Ovary (tissue), 9 donors: ENCODE data around the gene CLIC5. TPM values are rescaled to one million over a fixed set of nuclear protein-coding genes. Genes with fewer than 3 reads are reported as not detected.

Experiments
- DNase-seq, 5 donors: peaks; one replicate each; pipeline ENCODE4 v3.0.0-alpha.2; 2019 to 2020
- H3K27ac ChIP-seq, 2 donors: fragments of 200-600 bp; one replicate each; pipeline versions ENCODE4 v1.5.1 to v1.8.0; 2019 to 2022
- H3K27me3 ChIP-seq: fragments of 200-600 bp; one replicate; pipeline ENCODE4 v1.8.0; 2022
- H3K36me3 ChIP-seq: fragments of 200-600 bp; sonication (generic); one replicate; pipeline ENCODE4 v1.5.1; 2019
- H3K4me1 ChIP-seq: one replicate; pipeline ENCODE4 v1.8.1; 2013; ENCODE audit warnings: mild to moderate bottlenecking, moderate library complexity; ENCODE audit not compliant: insufficient read depth
- H3K4me3 ChIP-seq: fragments of 200-600 bp; sonication (generic); one replicate; pipeline ENCODE4 v1.5.1; 2017
- H3K9me3 ChIP-seq, 2 donors: fragments of 200-600 bp in 1 of 2; sonication (generic) in 1 of 2; one replicate each; pipeline versions ENCODE4 v1.5.1 to v1.8.1; 2013 to 2019; ENCODE audit warnings: mild to moderate bottlenecking in 1 of 2, moderate library complexity in 1 of 2
- EP300 ChIP-seq: sonication (generic); formaldehyde crosslinking; IDR thresholded peaks from one replicate; pipeline ENCODE4 v1.6.1; 2017; ENCODE audit warnings: antibody characterized with exemption
- POLR2A ChIP-seq: fragments of 450-650 bp; IDR thresholded peaks from one replicate; pipeline ENCODE4 v1.6.1; 2017; ENCODE audit warnings: antibody characterized with exemption, mild to moderate bottlenecking, moderate library complexity
- WGBS, 3 donors: extraction: QIAGEN DNeasy Blood & Tissue Kit in 1 of 3; methylation state at CpG; one replicate each; pipeline versions ENCODE4 v1.1.5 to v1.1.7; 2013 to 2017; 5-methylcytosine and 5-hydroxymethylcytosine counted together
- intact Hi-C, 4 donors: fragments of 100-400 bp; cut with DNase I; formaldehyde crosslinking; loops; one replicate each; pipeline versions ENCODE4 v1.11.0 to v1.15.1; 2022 to 2023
- polyA plus RNA-seq, 2 donors: library from polyadenylated mRNA; stranded (reverse); fragments of 200-250 nt in 1 of 2; fragments of 350-450 nt in 1 of 2; fragmentation: Illumina TruSeq in 1 of 2; extraction: RNeasy Lipid Tissue Mini Kit (QIAGEN cat#74804) in 1 of 2; gene quantifications; one replicate each; pipeline ENCODE4 v1.2.3, GENCODE V29; 2013 to 2014
- total RNA-seq, 7 donors: library from RNA; depleted of rRNA in 2 of 7; stranded (reverse); fragments of >200 nt in 2 of 7; fragmentation: NEBNext Ultra II Directional in 3 of 7; extraction: Animal tissue kit (Norgen Biotek cat#: 25700) in 3 of 7; gene quantifications; one replicate each; pipeline versions ENCODE4 v1.1.0 to v1.2.4, GENCODE V29; 2016 to 2023
- TF ChIP-seq, protein P1 (sequence below), 3 donors: fragments of 450-650 bp in 2 of 3; fragments of 200-600 bp in 1 of 3; IDR thresholded peaks; one replicate each; pipeline versions ENCODE4 v1.5.1 to v1.8.0; 2016 to 2022; ENCODE audit warnings: antibody characterized with exemption in 3 of 3, mild to moderate bottlenecking in 1 of 3
- donor health status: DM: no; HTN: no; CAD: no; lungs with moderate emphysema.
- donor health status: DM: no; HTN: no; CAD: no.
- donor health status: Bipolar disorder and iron deficiency.
- donor health status: DM: yes; HTN: yes; CAD: no.
- donor health status: DM: no; HTN: no; CAD: no.
- donor health status: DM: yes; HTN: yes; CAD: no.

CLIC5 gene
- total and polyA plus RNA-seq, 9 donors = 0.27 to 42.3 (median 2.0) TPM

DNA sequence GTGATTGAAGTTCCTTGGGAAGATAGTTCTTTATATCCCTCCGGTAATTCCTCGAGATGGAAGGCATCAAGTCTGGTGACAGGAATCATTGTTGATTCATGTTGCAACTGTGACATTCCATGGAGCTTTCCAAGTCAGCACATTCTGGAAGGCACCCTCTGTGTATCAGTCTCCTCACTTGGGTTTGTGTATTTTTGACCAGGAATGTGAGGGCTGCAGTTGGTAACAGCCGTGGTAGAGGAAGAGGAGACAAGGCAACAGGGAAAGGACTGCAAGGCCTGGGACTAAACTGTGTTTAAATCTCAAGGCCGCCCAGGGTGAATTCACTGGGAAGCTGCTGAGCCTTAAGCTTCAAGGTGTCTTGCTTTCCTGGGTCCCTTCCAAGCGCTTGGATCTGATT lies 99.0 kb downstream of the CLIC5 start:
- H3K4me3 ChIP-seq = no peak overlapping the region
- no peaks in the 10 kb centered on the region for H3K4me1 ChIP-seq
- no peaks in the 10 kb centered on the region for H3K9me3 ChIP-seq
- no peaks in the 10 kb centered on the region for H3K36me3 ChIP-seq
- H3K27ac ChIP-seq = no peak overlapping the region
- no peak for TF ChIP-seq EP300
- TF ChIP-seq POLR2A = no peak
- TF ChIP-seq, protein P1, sequence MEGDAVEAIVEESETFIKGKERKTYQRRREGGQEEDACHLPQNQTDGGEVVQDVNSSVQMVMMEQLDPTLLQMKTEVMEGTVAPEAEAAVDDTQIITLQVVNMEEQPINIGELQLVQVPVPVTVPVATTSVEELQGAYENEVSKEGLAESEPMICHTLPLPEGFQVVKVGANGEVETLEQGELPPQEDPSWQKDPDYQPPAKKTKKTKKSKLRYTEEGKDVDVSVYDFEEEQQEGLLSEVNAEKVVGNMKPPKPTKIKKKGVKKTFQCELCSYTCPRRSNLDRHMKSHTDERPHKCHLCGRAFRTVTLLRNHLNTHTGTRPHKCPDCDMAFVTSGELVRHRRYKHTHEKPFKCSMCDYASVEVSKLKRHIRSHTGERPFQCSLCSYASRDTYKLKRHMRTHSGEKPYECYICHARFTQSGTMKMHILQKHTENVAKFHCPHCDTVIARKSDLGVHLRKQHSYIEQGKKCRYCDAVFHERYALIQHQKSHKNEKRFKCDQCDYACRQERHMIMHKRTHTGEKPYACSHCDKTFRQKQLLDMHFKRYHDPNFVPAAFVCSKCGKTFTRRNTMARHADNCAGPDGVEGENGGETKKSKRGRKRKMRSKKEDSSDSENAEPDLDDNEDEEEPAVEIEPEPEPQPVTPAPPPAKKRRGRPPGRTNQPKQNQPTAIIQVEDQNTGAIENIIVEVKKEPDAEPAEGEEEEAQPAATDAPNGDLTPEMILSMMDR (IDR thresholded peaks at IDR 0.05) = no peak
- intact Hi-C loops = loop anchor here in 1 of 4 donors (10.0 kb wide), 1 partner anchor 1262 kb away; no protein-coding TSS in a partner anchor
- 90 to 91% (median 91%) methylated on average over 5 of the region's 5 CpGs for WGBS, 3 donors
- no peak for DNase-seq
- H3K27me3 ChIP-seq = no peaks in the 10 kb centered on the region

DNA sequence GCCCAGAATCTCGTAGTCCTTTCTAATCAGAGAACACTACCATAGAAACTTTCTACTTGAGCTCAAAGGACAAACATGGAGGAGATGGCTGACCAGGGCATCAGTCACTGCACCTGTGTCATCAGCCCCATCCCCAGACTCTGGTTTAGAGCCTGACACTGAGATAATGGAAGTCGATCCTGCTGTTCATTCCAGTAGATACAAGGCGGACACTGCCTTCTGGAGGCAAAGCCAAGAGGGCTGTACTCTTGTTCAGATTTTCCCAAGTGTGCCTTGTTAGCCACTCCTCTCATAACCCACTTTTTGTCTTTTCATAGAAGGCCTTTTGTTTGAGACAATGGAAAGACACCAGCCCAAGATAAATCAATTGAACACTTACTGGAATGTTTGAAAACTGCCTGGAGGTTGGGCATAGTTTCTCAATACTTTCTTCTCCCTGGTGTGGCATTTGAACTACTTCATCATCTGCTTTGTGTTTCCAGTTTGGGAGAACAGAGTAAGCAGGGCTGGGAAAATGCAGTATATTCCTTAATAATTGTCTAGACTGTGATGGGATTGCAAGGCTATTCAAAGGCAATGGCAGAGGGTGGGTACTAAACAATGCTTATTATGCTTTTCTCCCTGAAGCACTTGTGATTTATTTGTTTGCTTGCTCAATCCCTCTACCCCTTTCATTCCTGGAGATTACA lies 99.7 kb downstream of the CLIC5 start:
- Histone ChIP-seq H3K27ac (no peak overlapping the region), H3K4me3 (no peak overlapping the region), H3K36me3 (no peaks in the 10 kb centered on the region), H3K9me3 (no peaks in the 10 kb centered on the region), H3K4me1 (no peaks in the 10 kb centered on the region), H3K27me3 (no peaks in the 10 kb centered on the region)
- DNase-seq = no peak
- intact Hi-C loops = loop anchor here in 1 of 4 donors (10.0 kb wide), 1 partner anchor 1261 kb away; no protein-coding TSS in a partner anchor
- TF ChIP-seq EP300 (no peak), POLR2A (no peak)
- TF ChIP-seq, protein P1 (IDR thresholded peaks at IDR 0.05) = no peak
- 89 to 95% (median 94%) methylated on average over 3 of the region's 3 CpGs for WGBS, 3 donors

DNA sequence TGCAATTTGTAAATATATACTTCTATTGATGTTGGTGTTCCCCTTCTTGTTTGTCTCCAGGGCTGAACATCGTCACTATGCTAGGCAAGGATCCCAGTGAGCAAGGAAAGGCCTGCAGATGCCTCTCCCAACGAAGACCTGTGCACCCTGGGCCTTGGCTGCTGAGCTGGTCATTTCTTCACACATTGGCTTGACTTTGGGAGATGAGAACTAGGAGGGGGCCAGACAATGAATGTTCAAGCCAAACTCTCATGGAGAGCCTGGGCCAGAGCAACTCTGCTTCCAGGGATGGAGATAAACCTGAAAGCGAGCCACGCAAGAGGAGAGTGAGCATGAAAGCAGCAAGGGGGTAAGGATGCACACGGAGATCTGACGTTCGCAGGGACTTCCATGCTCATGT lies 104.0 kb downstream of the CLIC5 start:
- Histone ChIP-seq H3K36me3 (no peaks in the 10 kb centered on the region), H3K4me3 (no peak overlapping the region), H3K9me3 (no peaks in the 10 kb centered on the region), H3K27ac (no peak overlapping the region), H3K27me3 (no peaks in the 10 kb centered on the region), H3K4me1 (no peaks in the 10 kb centered on the region)
- TF ChIP-seq POLR2A (no peak), EP300 (no peak)
- TF ChIP-seq, protein P1 (IDR thresholded peaks at IDR 0.05) = no peak
- 84 to 90% (median 90%) methylated on average over 7 of the region's 7 CpGs for WGBS, 3 donors
- no peak for DNase-seq
- intact Hi-C loops = loop anchor here in 1 of 4 donors (10.0 kb wide), 1 partner anchor 1257 kb away; no protein-coding TSS in a partner anchor

DNA sequence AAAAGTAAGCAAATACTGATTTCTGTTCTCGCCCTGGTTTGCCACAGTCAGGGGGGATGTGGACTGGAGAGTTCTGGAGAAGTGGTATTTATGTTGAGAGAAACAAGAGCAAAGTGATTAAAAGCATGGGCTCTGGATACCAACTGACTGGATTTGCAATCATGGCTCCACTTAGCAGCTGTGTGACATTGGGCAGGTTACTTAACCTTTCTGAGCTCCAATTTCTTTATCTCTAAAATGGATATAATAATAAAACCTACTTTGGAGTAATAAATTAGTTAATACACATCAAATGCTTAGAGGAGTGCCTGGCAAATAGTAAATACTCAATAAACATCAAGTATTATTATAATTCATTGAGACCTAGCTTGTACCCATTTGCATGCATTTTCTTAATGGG lies 111.7 kb downstream of the CLIC5 start:
- TF ChIP-seq EP300 = no peak
- TF ChIP-seq, protein P1 (IDR thresholded peaks at IDR 0.05) = no peak
- no peak for TF ChIP-seq POLR2A
- Histone ChIP-seq H3K4me3 (no peak overlapping the region), H3K27me3 (no peaks in the 10 kb centered on the region), H3K27ac (no peak overlapping the region), H3K9me3 (no peaks in the 10 kb centered on the region), H3K4me1 (no peaks in the 10 kb centered on the region), H3K36me3 (no peaks in the 10 kb centered on the region)
- DNase-seq = no peak
- intact Hi-C loops = no loop called here
- WGBS, 3 donors = 91 to 97% (median 96%) methylated on average over 1 of the region's 1 CpG
